K562 (cell line): ENCODE data around the gene WDR20.

ENCODE experiments used
- CBX8 ChIP-seq: fragments of 200-600 bp; sonication (generic); IDR thresholded peaks from 2 replicates; pipeline ENCODE4 v1.6.1; 2012; ENCODE audit warnings: borderline replicate concordance, mixed run types, low read depth, mild to moderate bottlenecking, moderate library complexity, mixed read lengths, low read length, control low read depth, inconsistent platforms; ENCODE audit not compliant: poor library complexity, severe bottlenecking; ENCODE audit errors: extremely low read depth
- CTCF ChIP-seq, 3 experiments: IDR thresholded peaks in 2 of 3; conservative IDR thresholded peaks in 1 of 3; 2 replicates each; pipeline ENCODE4 v1.5.1; 2011 to 2012; ENCODE audit warnings: low read length in 3 of 3, mild to moderate bottlenecking in 3 of 3, control low read depth in 2 of 3, improper control_type of control experiment in 1 of 3, inconsistent platforms in 1 of 3, low read depth in 1 of 3, mixed read lengths in 1 of 3, moderate library complexity in 1 of 3; ENCODE audit not compliant: insufficient read depth in 2 of 3
- EP300 ChIP-seq: IDR thresholded peaks from 2 replicates; pipeline ENCODE4 v1.6.1; 2012; ENCODE audit warnings: low read length, improper control_type of control experiment
- HMBOX1 ChIP-seq: sonication (generic); IDR thresholded peaks from 2 replicates; pipeline ENCODE4 v1.6.1; 2016
- PCBP1 ChIP-seq: fragments of 200-400 bp; formaldehyde crosslinking; IDR thresholded peaks from 2 replicates; pipeline ENCODE4 v1.6.1; 2018; ENCODE audit warnings: mild to moderate bottlenecking, low read depth, low read length; ENCODE audit not compliant: poor library complexity, severe bottlenecking
- POLR2A ChIP-seq: fragments of 450-650 bp; conservative IDR thresholded peaks from 2 replicates; pipeline ENCODE4 v1.6.1; 2016
- TAF1 ChIP-seq: IDR thresholded peaks from 2 replicates; pipeline ENCODE4 v1.6.1; 2011; ENCODE audit warnings: mild to moderate bottlenecking, low read length, moderate library complexity; ENCODE audit not compliant: insufficient read depth, control insufficient read depth, severe bottlenecking; ENCODE audit errors: extremely low read depth
- TCF3 ChIP-seq: sonication (generic); formaldehyde crosslinking; IDR thresholded peaks from 2 replicates; pipeline ENCODE4 v1.4.0; 2020; ENCODE audit warnings: mild to moderate bottlenecking, missing genetic modification reagents
- ZNF133 ChIP-seq: fragments of 250-450 bp; sonication (Bioruptor Pico); IDR thresholded peaks from 2 replicates; pipeline ENCODE4 v1.4.0; 2020; ENCODE audit warnings: mild to moderate bottlenecking
- TF ChIP-seq, protein P1 (sequence below): fragments of 450-650 bp; IDR thresholded peaks from 2 replicates; pipeline ENCODE4 v1.6.1; 2017; ENCODE audit warnings: antibody characterized with exemption, mild to moderate bottlenecking
- TF ChIP-seq, protein P2 (sequence below): fragments of 450-650 bp; conservative IDR thresholded peaks from 2 replicates; pipeline ENCODE4 v1.6.1; 2016; ENCODE audit warnings: missing genetic modification characterization, low read depth, mild to moderate bottlenecking, control low read depth, missing compliant biosample characterization
- TF ChIP-seq, protein P3 (sequence below): sonication (generic); formaldehyde crosslinking; IDR thresholded peaks from 2 replicates; pipeline ENCODE4 v1.8.0; 2023; ENCODE audit warnings: mild to moderate bottlenecking, missing genetic modification reagents
- TF ChIP-seq, protein P4 (sequence below): sonication (generic); formaldehyde crosslinking; IDR thresholded peaks from 2 replicates; pipeline ENCODE4 v1.8.1; 2023; ENCODE audit warnings: mild to moderate bottlenecking, missing genetic modification reagents

GRCh38 chr14:102256716-102257115 lies 117.0 kb downstream of the WDR20 start:
- TF ChIP-seq EP300 (no peak), TAF1 (no peak), CBX8 (no peak), PCBP1 (no peak), CTCF (IDR thresholded peaks at IDR 0.05 in 2 of 3, conservative IDR thresholded peaks at IDR 0.05 in 1 of 3; ENCODE audit: insufficient read depth in 2 of 3, low read depth in 1 of 3, low read length in 3 of 3) (no peak), HMBOX1 (no peak), POLR2A (no peak), ZNF133 (CRISPR knock-in tag) (no peak), TCF3 (CRISPR knock-in tag) (no peak)
- TF ChIP-seq, protein P1, sequence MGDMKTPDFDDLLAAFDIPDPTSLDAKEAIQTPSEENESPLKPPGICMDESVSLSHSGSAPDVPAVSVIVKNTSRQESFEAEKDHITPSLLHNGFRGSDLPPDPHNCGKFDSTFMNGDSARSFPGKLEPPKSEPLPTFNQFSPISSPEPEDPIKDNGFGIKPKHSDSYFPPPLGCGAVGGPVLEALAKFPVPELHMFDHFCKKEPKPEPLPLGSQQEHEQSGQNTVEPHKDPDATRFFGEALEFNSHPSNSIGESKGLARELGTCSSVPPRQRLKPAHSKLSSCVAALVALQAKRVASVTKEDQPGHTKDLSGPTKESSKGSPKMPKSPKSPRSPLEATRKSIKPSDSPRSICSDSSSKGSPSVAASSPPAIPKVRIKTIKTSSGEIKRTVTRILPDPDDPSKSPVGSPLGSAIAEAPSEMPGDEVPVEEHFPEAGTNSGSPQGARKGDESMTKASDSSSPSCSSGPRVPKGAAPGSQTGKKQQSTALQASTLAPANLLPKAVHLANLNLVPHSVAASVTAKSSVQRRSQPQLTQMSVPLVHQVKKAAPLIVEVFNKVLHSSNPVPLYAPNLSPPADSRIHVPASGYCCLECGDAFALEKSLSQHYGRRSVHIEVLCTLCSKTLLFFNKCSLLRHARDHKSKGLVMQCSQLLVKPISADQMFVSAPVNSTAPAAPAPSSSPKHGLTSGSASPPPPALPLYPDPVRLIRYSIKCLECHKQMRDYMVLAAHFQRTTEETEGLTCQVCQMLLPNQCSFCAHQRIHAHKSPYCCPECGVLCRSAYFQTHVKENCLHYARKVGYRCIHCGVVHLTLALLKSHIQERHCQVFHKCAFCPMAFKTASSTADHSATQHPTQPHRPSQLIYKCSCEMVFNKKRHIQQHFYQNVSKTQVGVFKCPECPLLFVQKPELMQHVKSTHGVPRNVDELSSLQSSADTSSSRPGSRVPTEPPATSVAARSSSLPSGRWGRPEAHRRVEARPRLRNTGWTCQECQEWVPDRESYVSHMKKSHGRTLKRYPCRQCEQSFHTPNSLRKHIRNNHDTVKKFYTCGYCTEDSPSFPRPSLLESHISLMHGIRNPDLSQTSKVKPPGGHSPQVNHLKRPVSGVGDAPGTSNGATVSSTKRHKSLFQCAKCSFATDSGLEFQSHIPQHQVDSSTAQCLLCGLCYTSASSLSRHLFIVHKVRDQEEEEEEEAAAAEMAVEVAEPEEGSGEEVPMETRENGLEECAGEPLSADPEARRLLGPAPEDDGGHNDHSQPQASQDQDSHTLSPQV: no peak
- TF ChIP-seq, protein P2, sequence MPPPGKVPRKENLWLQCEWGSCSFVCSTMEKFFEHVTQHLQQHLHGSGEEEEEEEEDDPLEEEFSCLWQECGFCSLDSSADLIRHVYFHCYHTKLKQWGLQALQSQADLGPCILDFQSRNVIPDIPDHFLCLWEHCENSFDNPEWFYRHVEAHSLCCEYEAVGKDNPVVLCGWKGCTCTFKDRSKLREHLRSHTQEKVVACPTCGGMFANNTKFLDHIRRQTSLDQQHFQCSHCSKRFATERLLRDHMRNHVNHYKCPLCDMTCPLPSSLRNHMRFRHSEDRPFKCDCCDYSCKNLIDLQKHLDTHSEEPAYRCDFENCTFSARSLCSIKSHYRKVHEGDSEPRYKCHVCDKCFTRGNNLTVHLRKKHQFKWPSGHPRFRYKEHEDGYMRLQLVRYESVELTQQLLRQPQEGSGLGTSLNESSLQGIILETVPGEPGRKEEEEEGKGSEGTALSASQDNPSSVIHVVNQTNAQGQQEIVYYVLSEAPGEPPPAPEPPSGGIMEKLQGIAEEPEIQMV (tag): no peak
- TF ChIP-seq, protein P3, sequence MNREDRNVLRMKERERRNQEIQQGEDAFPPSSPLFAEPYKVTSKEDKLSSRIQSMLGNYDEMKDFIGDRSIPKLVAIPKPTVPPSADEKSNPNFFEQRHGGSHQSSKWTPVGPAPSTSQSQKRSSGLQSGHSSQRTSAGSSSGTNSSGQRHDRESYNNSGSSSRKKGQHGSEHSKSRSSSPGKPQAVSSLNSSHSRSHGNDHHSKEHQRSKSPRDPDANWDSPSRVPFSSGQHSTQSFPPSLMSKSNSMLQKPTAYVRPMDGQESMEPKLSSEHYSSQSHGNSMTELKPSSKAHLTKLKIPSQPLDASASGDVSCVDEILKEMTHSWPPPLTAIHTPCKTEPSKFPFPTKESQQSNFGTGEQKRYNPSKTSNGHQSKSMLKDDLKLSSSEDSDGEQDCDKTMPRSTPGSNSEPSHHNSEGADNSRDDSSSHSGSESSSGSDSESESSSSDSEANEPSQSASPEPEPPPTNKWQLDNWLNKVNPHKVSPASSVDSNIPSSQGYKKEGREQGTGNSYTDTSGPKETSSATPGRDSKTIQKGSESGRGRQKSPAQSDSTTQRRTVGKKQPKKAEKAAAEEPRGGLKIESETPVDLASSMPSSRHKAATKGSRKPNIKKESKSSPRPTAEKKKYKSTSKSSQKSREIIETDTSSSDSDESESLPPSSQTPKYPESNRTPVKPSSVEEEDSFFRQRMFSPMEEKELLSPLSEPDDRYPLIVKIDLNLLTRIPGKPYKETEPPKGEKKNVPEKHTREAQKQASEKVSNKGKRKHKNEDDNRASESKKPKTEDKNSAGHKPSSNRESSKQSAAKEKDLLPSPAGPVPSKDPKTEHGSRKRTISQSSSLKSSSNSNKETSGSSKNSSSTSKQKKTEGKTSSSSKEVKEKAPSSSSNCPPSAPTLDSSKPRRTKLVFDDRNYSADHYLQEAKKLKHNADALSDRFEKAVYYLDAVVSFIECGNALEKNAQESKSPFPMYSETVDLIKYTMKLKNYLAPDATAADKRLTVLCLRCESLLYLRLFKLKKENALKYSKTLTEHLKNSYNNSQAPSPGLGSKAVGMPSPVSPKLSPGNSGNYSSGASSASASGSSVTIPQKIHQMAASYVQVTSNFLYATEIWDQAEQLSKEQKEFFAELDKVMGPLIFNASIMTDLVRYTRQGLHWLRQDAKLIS (CRISPR knock-in tag): no peak
- TF ChIP-seq, protein P4, sequence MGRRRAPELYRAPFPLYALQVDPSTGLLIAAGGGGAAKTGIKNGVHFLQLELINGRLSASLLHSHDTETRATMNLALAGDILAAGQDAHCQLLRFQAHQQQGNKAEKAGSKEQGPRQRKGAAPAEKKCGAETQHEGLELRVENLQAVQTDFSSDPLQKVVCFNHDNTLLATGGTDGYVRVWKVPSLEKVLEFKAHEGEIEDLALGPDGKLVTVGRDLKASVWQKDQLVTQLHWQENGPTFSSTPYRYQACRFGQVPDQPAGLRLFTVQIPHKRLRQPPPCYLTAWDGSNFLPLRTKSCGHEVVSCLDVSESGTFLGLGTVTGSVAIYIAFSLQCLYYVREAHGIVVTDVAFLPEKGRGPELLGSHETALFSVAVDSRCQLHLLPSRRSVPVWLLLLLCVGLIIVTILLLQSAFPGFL (CRISPR knock-in tag): no peak
